GM12801 (cell line): ENCODE results near the gene OR2S2.

Experiments used
- TF ChIP-seq, protein P1 (sequence below): IDR thresholded peaks from one replicate; pipeline ENCODE4 v1.5.1; 2011; ENCODE audit warnings: control low read depth; ENCODE audit not compliant: insufficient read length; ENCODE audit errors: extremely low read depth

The OR2S2 gene

DNA sequence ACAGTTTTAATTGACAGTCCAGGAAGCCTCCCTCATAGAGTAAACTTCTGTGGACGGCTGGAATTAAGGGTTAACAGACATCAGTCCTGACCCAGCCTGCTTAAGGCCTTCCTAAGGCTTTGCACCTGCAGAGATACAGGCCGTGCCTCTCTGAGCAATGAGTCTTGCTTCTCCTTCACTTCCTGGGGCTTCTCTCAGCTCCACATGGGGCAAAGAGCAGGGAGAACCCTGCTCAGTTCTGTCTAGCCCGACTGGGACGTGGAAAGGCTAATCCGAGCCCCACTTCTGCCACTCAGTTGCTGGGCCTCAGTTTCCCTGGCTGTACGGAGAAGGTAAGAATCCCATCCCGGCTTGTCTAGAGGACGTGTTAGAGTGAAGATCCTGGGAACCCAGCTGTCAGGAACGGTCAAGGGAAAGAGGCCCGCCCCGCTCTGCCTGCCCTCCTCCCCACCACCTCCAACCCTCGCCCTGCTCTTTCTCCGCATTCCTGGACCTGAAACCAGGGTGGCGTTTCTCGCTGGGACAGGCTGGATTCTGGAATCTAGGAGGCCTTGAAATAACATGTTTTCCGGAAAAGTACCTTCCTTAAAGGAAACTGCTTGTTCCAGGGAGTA lies 42.2 kb downstream of the OR2S2 start:
- TF ChIP-seq, protein P1, sequence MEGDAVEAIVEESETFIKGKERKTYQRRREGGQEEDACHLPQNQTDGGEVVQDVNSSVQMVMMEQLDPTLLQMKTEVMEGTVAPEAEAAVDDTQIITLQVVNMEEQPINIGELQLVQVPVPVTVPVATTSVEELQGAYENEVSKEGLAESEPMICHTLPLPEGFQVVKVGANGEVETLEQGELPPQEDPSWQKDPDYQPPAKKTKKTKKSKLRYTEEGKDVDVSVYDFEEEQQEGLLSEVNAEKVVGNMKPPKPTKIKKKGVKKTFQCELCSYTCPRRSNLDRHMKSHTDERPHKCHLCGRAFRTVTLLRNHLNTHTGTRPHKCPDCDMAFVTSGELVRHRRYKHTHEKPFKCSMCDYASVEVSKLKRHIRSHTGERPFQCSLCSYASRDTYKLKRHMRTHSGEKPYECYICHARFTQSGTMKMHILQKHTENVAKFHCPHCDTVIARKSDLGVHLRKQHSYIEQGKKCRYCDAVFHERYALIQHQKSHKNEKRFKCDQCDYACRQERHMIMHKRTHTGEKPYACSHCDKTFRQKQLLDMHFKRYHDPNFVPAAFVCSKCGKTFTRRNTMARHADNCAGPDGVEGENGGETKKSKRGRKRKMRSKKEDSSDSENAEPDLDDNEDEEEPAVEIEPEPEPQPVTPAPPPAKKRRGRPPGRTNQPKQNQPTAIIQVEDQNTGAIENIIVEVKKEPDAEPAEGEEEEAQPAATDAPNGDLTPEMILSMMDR, result no peak

DNA sequence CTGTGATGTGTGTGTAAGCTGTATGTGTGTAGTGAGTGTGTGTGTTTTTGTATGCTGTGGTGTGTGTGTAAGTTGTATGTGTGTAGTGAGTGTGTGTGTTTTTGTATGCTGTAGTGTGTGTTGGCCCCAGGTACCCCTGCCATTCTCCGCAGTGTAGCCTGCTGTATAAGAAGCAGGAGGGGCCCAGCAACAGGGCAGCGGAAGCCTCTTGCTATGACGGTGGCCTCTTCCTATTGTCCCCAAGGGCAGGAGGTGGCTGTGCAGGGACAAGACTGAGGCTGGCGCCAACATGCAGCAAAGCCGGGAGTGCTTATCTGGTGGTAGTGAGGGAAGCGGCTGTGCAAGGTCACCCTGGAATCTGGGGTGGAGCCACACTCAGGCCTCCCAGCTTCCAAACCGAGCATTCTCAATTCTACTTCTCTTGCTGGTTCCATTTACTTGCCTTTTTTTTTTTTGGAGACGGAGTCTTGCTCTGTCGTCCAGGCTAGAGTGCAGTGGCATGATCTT lies 43.6 kb downstream of the OR2S2 start:
- TF ChIP-seq, protein P1, result no peak

DNA sequence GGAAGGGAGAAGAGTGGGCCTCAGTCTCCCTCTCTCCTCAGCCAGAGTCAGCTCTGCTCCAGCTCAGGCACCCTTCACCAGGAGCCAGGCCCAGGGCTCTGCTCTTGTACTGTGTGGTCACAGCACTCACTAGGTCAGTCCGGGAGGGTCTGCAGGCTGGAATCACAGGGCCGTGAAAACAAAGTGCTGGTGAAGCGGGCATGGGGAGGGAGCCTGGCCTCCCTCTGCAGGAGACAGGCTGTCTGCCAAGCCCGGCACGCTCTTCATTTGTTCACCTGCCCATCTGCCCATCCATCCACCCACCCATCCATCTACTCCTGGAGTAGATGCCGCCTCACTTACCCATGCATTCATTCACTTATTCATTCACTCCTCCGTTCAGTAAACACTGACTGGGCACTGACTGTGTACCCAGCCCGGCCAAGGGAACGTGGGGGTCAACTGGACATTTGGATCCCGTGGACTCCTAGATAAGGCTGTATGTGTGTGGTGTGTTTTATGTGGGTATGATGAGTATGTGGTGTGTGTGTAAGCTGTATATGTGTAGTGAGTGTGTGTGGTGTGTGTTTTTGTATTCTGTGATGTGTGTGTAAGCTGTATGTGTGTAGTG lies 45.1 kb downstream of the OR2S2 start:
- TF ChIP-seq, protein P1, result no peak

DNA sequence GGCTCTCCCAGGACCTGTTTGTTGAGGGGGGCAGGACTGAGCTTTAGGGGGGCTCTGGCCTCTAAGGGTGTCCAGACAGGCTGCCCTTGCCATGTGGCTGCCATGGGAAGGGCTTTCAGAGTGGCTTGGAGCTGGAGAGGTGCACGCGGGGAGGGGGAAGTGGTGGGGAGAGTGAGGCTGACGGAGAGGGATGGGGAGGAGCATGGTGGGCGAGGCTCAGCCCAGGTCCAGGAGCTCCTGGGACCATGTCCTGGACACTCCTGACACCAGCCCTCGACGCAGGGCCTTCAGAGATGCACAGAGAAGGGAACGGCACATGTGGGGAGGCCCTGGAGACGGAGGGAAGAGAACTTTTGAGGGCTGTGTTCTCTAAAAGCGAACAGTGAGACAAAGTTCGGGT lies 46.3 kb downstream of the OR2S2 start:
- TF ChIP-seq, protein P1, result no peak

DNA sequence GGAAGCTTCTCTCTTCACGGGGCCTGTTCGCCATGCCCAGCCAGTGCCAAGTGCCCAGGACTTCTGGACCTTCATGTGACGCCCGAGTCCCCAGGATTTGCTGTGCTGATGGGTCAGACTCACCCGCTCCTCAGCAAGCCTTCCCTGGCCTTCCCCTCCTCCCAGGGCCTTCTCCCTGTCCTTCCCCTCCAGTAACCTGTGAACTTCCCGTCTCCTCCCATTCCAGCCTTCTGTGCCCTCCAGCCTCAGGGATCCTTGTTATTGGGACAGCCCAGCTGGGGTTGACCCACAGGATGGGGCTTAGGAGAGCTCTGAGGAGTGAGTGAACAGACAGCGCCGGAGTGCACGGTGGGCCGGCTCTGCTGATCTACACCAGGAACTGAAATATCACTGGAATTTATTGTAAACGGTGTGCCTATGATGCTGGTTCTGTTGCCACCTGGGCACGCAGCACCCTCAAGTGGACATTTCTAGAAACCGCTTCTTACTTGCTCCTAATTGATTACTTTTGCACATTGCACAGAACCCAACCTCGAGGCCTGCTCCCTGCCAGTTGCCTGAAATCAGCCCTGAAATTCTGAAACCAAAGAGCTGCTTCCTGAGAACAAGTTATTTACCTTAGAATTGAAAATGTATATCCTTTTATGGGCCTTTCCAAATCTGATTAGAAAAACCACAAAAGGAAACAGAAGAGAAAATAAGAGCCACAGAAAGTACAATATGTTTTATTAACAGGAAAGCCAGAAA lies 47.2 kb downstream of the OR2S2 start:
- TF ChIP-seq, protein P1, result no peak

DNA sequence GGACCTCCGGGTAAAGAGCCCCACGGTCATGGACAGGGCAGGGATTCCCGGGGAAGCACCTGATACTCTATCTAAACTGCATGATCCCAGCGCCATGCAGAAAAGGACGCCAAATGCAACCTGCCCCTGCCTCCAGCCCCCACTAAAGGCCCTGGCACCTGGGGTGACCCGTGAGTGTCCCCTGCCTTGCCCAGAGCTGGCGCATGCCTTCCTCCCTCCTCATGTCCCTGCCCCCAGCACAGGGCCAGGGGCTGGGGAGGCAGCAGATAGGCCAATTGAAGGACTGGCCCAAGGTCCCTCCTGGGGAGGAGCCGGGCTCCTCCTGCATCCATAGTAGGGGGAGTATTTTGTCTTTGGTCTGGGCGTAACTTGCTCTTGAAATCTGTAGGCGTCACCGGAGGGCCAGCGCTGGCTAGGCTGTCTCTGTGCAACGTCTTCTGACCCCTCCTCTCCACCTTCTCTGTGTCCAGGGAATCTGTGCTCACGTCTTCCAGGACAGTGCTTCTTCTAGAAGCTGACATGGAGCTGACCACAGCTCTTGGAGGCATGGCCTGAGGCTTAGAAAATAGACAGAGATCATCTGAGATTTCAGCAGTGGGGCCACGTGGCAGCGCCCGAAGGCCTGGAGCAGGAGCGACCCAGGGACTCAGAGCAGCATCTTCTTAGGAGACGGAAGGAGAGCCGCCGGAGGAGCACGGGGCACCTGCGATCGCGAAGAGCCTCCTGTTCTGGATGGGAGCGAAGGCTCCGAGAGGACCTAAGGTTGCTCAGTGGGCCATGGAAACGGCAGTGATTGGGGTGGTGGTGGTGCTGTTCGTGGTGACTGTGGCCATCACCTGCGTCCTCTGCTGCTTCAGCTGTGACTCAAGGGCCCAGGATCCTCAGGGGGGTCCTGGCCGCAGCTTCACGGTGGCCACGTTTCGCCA lies 48.0 kb downstream of the OR2S2 start:
- TF ChIP-seq, protein P1, result no peak
